ENCODE data around the gene MLXIP. TPM values are rescaled to one million over a fixed set of nuclear protein-coding genes. Genes with fewer than 3 reads are reported as not detected.

The MLXIP gene
- total and polyA plus RNA-seq, 4 donors, result 29.1 to 58.8 (median 38.8) TPM

DNA sequence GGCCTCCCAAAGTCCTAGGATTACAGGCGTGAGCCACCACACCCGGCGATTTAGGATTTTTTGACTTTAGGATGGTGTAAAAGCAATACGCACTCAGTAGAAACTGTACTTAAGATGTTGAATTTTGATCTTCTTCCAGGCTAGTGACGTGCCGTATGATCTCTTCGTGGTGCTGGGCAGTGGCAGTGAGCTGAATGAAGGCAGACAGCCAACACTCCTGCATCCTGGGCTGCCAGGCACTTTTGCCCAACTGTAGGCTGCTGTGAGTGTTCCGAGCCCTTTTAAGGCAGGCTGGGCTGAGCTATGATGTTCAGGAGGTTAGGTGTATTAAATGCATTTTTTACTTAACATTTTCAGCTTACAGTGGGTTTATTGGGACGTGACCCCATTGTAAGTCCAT, 74.2 kb downstream of the MLXIP start:
- no peaks in the 10 kb centered on the region for H3K9me3 ChIP-seq (ENCODE audit: control insufficient read depth in 4 of 4, insufficient read depth in 3 of 4, low read length in 3 of 4)
- H3K36me3 ChIP-seq (ENCODE audit: control insufficient read depth in 4 of 4, insufficient read depth in 4 of 4, low read length in 4 of 4), result no peaks in the 10 kb centered on the region
- WGBS, 2 donors, result 84 to 93% methylated on average over 9 of the region's 9 CpGs
- DNase-seq (no peak), ATAC-seq (ENCODE audit: insufficient read depth, low FRiP score) (no peak)
- H3K9ac ChIP-seq (ENCODE audit: insufficient read depth in 1 of 2, low read length in 2 of 2), result no peak overlapping the region
- peaks cover 0 to 9% (median 1%) of the 10 kb centered on the region in 5 donors for H3K4me1 ChIP-seq (ENCODE audit: control insufficient read depth in 5 of 5, insufficient read depth in 5 of 5, low read length in 5 of 5)
- H3K4me3 ChIP-seq, result no peak overlapping the region
- no peak overlapping the region for H3K27ac ChIP-seq (ENCODE audit: low read depth in 1 of 2, low read length in 1 of 2)
- TF ChIP-seq, protein P1, sequence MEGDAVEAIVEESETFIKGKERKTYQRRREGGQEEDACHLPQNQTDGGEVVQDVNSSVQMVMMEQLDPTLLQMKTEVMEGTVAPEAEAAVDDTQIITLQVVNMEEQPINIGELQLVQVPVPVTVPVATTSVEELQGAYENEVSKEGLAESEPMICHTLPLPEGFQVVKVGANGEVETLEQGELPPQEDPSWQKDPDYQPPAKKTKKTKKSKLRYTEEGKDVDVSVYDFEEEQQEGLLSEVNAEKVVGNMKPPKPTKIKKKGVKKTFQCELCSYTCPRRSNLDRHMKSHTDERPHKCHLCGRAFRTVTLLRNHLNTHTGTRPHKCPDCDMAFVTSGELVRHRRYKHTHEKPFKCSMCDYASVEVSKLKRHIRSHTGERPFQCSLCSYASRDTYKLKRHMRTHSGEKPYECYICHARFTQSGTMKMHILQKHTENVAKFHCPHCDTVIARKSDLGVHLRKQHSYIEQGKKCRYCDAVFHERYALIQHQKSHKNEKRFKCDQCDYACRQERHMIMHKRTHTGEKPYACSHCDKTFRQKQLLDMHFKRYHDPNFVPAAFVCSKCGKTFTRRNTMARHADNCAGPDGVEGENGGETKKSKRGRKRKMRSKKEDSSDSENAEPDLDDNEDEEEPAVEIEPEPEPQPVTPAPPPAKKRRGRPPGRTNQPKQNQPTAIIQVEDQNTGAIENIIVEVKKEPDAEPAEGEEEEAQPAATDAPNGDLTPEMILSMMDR (IDR thresholded peaks at IDR 0.05; ENCODE audit: control extremely low read depth, extremely low read depth), result no peak
- H3K27me3 ChIP-seq (ENCODE audit: control insufficient read depth in 3 of 3, insufficient read depth in 3 of 3, low read length in 2 of 3), result peaks cover 0 to 2% (median 0%) of the 10 kb centered on the region in 3 donors

DNA sequence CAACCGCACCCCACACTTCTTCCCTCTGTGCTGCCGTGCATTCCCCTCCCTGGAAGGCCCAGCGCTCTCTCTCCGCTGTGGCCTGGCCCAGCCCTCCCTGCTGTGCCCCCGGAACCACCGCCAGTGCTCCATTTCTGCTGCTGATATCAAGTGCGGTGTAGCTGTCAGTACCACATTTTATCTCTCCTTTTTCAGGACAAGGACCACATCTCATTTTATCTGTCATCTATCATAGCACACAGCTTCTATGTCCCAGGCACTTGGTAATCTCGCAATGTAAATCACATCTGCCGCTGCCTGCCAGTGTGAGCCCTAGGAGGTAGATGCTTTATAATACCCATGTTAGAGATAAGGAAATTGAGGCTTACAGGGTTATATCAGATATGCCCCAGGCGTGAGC, 77.1 kb downstream of the MLXIP start:
- Histone ChIP-seq H3K27ac (ENCODE audit: low read depth in 1 of 2, low read length in 1 of 2) (no peak overlapping the region), H3K9ac (ENCODE audit: insufficient read depth in 1 of 2, low read length in 2 of 2) (no peak overlapping the region), H3K4me1 (ENCODE audit: control insufficient read depth in 5 of 5, insufficient read depth in 5 of 5, low read length in 5 of 5) (no peaks in the 10 kb centered on the region), H3K36me3 (ENCODE audit: control insufficient read depth in 4 of 4, insufficient read depth in 4 of 4, low read length in 4 of 4) (no peaks in the 10 kb centered on the region), H3K27me3 (ENCODE audit: control insufficient read depth in 3 of 3, insufficient read depth in 3 of 3, low read length in 2 of 3) (peaks cover 0 to 2% (median 0%) of the 10 kb centered on the region in 3 donors), H3K9me3 (ENCODE audit: control insufficient read depth in 4 of 4, insufficient read depth in 3 of 4, low read length in 3 of 4) (no peaks in the 10 kb centered on the region), H3K4me3 (no peak overlapping the region)
- ATAC-seq (ENCODE audit: insufficient read depth, low FRiP score) (no peak), DNase-seq (no peak)
- 76 to 85% methylated on average over 10 of the region's 10 CpGs for WGBS, 2 donors
- TF ChIP-seq, protein P1 (IDR thresholded peaks at IDR 0.05; ENCODE audit: control extremely low read depth, extremely low read depth), result no peak

DNA sequence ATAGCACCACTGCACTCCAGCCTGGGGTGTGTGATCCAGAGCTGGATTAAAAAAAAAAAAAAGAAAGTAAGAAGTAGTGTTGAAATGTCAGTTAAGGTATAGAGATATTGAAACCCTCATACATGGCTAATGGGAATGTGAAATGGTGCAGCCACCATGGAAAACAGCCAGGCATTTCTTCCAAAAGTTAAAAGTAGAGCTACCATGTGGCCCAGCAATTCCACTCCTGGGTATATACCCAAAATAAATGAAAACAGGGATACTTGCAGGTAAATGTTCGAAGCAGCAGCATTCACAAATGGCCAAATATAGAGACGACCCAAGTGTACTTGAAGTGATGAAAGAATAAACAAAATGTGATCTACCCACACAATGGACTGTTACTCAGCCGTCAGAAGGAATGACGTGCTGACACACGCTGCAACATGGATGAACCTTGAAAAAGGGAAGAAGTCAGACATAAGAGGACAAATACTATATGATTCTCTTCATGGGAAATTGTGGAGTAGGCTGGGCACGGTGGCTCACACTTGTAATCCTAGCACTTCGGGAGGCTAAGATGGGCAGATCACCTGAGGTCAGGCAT, 80.2 kb downstream of the MLXIP start:
- TF ChIP-seq, protein P1 (IDR thresholded peaks at IDR 0.05; ENCODE audit: control extremely low read depth, extremely low read depth), result no peak
- Histone ChIP-seq H3K36me3 (ENCODE audit: control insufficient read depth in 4 of 4, insufficient read depth in 4 of 4, low read length in 4 of 4) (no peaks in the 10 kb centered on the region), H3K9ac (ENCODE audit: insufficient read depth in 1 of 2, low read length in 2 of 2) (no peak overlapping the region), H3K4me3 (no peak overlapping the region), H3K9me3 (ENCODE audit: control insufficient read depth in 4 of 4, insufficient read depth in 3 of 4, low read length in 3 of 4) (no peaks in the 10 kb centered on the region), H3K27me3 (ENCODE audit: control insufficient read depth in 3 of 3, insufficient read depth in 3 of 3, low read length in 2 of 3) (no peaks in the 10 kb centered on the region), H3K27ac (ENCODE audit: low read depth in 1 of 2, low read length in 1 of 2) (no peak overlapping the region), H3K4me1 (ENCODE audit: control insufficient read depth in 5 of 5, insufficient read depth in 5 of 5, low read length in 5 of 5) (no peaks in the 10 kb centered on the region)
- WGBS, 2 donors, result 70 to 80% methylated on average over 7 of the region's 7 CpGs
- DNase-seq, result no peak
- ATAC-seq (ENCODE audit: insufficient read depth, low FRiP score), result no peak

DNA sequence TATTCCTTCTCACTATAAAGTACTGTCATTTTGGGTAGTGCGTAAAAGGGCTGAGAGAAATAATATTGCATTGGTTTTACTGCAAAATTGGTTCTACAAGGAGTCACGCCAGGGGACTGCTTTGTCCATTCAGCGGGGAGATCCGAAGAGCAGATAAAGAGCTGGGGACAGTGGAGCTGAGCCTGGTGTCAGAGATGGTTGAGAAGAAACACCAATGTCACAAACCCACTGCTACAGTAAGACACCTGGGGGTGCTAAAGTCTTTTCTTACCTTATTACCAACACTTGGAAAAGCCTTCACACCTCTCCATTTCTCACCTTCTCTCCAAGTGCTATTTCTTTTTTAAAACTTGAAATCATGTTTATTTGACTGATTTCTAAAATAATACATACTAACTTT, 81.3 kb downstream of the MLXIP start:
- ATAC-seq (ENCODE audit: insufficient read depth, low FRiP score) (no peak), DNase-seq (no peak)
- Histone ChIP-seq H3K4me3 (no peak overlapping the region), H3K27me3 (ENCODE audit: control insufficient read depth in 3 of 3, insufficient read depth in 3 of 3, low read length in 2 of 3) (no peaks in the 10 kb centered on the region), H3K9me3 (ENCODE audit: control insufficient read depth in 4 of 4, insufficient read depth in 3 of 4, low read length in 3 of 4) (no peaks in the 10 kb centered on the region), H3K9ac (ENCODE audit: insufficient read depth in 1 of 2, low read length in 2 of 2) (no peak overlapping the region), H3K27ac (ENCODE audit: low read depth in 1 of 2, low read length in 1 of 2) (no peak overlapping the region), H3K4me1 (ENCODE audit: control insufficient read depth in 5 of 5, insufficient read depth in 5 of 5, low read length in 5 of 5) (no peaks in the 10 kb centered on the region), H3K36me3 (ENCODE audit: control insufficient read depth in 4 of 4, insufficient read depth in 4 of 4, low read length in 4 of 4) (no peaks in the 10 kb centered on the region)
- TF ChIP-seq, protein P1 (IDR thresholded peaks at IDR 0.05; ENCODE audit: control extremely low read depth, extremely low read depth), result no peak
- 64 to 66% methylated on average over 4 of the region's 4 CpGs for WGBS, 2 donors

All from lung (tissue), 12 donors.